NCI-H2227 treated with DMSO at 0.1 percent for 48 hours (cell line): ENCODE data around the gene IPO13.

Source experiments
- DNase-seq: peaks from one replicate; lab custom pipeline; 2025; lab: John Stamatoyannopoulos, UW

The IPO13 gene

DNA sequence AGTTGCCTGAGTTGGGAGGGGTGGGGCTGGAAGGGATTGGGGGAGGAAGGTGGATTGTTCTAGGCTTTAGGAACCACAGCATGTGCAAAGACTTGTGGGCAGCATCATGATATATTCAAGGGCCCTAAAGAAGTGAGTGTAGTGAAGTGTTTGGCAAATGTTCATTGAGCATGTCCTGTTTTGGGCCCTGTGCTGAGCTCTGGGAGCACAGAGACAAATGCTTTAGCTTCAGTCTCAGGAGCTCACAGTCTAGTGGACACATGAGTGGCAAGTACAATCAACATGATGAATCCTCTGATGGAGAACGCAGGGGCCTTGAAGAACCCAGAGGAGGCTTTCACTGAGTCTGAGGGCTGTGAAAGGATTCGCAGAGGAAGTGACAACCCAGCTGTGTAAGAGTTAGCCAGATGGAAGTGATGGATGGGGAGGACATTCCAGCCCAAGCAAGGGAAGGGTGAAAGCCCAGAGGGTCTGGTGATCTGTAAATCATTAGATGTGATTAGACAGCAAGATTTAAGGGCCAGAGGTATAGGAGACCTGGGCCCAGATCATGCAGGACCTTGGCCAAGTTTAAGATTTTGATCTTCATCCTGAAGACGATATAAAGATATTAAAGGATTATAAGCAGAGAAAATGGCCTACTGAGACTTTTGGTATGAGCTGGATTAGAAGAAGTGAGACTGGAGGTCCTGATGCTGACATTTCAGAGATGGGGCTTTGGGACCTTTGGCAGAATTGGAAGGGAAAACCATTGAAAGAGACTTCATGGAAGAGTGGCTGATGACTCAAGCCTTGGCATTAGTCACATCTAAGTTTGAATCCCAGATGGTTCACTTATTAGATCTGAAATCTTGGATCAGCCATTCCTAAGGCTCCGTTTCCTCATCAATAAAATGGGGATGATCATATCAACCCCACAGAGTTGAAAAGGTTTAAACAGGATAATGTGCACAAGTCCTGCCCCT lies 4.6 kb downstream of the IPO13 start:
- no peak for DNase-seq

DNA sequence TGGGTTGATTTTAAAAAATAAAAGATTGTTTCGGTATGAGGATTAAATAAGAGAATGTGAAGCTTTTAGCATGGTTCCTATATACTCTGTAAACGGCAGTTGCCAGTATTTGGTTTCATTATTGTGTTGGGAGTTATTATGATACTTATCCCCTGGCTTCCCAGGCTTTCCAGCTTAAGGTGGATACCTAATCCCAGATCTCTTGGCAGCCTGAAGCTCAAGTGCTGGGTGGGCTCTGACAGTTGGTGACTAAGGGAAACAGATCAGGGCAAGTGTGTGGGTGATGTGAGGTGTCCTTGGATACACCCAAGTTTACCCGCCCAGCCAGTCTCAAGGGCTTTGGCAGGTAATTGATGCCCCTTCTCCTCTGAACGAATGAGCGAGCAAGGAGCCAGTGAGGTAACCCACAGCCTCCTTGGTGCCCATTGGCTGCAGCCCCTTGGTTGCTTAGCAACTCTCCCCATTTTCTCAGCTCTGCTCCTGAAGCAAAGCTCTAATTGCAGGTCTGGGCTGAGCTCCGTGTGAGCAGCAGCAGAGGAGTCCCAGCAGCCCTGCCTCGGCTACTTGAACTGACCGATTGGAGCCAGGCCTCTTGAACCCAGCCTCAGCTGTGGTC lies 6.1 kb downstream of the IPO13 start:
- DNase-seq = peak; percentile 100

DNA sequence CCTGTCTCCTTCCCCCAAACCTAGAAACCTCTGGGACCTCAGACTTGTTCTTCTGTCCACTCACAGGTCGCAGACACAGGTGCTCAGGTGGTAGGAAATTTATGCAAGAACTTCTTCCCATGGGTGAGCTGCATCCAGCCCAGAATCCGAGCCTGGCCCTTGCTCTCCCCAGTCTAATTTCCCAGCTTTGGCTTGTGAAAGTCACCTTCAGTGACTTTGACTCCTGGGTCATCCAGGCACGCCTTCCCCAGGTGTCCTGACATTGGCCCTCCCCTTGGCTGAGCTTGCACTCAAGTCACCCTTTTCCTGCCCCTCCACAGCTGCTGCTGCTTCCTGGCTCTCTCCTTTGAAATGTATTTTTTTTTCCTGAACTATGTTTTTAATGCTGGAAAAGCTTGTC lies 6.6 kb downstream of the IPO13 start:
- DNase-seq = peak; percentile 36

DNA sequence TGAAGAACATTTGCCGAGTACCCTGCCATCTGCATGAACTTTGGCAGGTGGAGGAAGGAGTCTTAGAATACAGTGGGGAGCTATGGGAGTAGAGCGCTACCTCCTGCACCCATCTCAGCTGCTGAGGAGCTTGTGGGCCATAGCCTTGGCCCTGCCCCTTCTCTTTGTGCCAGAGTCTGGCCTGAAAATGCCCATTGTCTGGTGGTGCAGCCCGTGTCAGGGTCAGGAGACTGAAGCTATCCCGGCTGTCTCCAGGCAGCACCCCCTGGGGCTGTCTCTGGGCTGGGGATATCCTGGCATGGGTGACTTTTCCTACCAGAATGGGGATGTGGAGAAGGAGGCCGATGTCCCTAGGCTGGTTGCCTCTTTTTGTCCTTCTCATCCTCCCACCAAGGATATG lies 7.3 kb downstream of the IPO13 start:
- DNase-seq = no peak

DNA sequence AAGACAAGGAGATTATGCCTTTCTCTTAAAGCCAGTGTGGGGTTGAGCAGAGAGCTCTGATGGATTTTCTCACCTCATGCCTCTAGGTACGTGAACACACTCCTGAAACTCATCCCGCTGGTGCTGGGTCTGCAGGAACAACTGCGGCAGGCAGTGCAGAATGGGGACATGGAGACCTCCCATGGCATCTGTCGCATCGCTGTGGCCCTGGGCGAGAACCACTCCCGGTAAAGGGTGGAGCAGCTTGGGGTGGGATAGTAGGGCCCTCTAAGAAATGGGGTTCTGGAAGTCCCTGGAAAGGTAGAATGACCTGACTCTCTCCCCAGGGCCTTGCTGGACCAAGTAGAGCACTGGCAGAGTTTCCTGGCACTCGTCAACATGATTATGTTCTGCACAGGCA lies 9.5 kb downstream of the IPO13 start:
- no peak for DNase-seq

DNA sequence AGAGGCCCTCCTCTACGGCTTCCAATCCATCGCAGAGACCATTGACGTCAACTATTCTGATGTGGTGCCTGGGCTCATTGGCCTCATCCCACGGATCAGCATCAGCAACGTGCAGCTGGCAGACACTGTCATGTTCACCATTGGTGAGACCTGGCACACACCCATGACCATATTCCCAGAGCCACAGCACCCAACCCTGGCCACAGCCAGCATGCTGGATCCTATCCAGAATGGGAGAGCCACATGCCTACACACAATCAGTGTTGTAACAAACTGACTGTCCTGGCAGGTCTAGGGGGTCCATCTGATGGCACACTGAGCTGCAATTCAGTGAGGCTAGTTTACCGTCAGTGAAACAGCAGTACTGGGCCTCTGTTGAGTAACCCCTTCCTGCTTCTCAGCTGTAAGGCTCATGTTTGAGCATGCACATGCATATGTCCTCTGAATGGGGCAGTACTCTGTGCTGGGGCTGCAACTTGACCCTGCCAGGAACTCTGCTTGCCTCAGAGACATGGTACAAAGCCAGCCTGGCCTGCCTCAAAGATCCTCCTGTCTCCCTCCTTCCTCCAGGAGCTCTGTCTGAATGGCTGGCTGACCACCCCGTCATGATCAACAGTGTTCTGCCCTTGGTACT lies 10.8 kb downstream of the IPO13 start:
- no peak for DNase-seq

DNA sequence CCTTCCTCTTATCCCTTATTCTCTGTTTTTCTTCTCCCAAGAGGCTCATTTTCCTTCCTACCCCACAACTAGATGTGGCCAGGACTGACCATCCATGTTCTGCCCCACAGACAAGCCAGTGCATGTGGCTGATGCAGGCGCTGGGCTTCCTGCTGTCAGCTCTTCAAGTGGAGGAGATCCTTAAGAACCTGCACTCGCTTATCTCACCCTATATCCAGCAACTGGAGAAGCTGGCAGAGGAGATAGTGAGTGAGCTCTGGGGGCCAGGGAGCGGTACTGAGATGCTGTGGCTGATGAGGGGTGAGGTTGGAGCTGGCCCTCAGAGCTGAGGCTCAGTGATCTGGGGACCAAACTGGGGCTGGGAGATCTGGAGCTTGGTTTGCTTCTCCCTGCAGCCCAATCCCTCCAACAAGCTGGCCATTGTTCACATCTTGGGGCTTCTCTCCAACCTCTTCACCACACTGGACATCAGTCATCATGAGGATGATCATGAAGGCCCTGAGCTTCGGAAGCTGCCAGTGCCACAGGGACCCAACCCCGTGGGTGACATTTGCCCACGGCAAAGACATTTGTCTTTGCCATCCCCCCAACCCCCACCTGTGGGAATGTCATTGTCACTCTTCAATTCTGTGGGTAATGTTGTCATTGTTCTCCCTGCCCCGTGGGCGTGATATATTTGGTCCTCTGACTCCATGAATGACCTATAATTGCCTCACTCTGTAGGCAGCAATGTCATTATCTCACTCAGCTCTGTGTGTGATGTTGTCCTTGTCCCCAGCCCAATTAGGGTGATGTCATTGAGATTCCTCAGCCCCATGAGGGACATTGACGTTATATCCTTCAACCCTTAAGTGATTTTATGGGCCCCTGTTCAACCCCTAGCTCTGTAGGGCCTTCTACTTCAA lies 11.9 kb downstream of the IPO13 start:
- DNase-seq = no peak

DNA sequence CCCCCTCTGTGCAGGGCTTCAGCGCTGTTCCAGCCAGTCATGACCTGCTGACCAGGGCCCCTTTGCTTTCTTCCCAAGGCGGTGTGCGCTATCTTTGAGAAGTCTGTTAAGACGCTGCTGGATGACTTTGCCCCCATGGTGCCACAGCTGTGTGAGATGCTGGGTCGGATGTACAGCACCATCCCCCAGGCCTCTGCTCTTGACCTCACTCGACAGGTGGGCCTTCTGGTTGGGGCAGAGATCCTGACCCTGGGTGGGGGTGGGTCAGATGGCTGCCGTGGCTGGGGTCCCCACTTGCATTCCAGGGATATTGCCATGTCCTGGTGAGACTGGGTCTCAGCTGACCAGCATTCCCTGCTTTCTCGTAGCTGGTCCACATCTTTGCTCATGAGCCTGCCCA lies 14.0 kb downstream of the IPO13 start:
- no peak for DNase-seq

DNA sequence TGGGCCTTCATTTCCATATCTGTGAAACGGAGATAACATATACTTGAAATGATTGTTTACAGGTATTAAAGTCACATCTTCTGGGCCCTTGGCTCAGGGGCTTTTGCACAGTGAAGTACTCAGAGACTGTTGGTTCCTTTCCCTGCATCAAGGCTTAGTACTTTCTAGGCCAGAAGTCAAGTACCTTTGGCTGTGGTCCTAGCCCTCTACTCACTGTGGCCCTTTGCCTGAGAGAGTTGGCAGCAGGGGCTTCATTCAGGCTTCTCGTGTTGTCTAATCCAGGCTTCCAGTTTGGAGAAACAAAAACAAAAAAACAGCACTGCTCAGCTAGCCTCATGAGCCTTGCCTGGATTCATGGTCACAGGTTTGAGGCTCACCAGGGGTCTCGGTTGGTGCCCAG lies 14.9 kb downstream of the IPO13 start:
- DNase-seq = no peak

DNA sequence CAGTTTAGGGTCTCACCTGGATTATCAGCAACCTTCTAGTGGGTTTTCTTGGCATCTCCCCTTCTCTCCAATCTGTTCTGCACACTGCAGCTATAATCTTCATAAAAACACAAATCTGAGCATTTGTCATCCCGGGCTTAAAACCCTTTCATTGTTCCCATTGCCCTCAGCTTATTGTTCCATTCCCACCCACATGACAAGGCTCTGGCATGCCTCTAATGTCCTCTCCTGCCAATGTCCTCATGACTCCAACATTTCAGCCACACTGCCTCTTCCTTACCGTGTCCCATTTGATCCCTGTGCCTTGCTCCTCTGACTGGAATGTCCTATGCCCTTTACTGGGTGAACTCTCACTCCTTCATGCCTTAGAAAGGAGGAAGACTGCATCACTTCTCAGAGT lies 15.6 kb downstream of the IPO13 start:
- no peak for DNase-seq

DNA sequence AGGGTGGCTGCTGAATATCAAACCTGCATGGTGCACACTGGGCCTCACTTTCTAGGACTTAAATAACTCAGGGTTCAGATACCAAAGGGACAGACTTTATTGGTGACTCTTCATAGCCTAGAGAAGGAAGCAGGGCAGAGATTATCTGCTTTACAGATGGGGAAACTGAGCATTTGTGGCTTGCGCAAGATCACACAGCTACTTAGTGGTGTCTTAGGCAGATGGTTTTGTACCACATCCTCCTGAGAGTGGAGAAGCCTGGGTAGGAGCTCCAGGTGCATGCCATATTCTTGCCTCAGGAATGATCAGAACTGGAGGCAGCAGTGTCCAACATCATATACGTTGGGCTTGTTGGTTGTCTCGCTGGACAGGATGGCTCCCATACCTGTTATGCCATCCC lies 16.3 kb downstream of the IPO13 start:
- no peak for DNase-seq

DNA sequence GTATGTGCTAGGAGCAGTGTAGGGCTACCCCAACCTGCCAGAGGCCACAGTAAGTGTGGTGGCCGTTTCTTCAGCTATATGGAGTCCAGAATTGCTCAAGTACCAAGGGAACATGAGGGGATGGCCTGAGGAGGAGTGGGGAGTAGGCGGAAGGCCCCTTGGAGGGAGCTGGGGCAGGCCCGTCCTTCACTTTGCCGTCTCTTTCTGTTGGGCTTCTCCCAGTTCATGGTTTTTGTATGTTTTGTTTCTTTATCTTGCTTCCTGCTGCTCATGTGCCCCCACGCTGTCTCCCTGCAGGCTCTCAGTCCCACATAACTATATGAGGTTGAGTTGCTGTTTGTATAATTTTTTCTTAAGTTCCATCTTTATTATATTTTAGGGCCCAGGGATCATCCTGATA lies 17.1 kb downstream of the IPO13 start:
- DNase-seq = no peak

DNA sequence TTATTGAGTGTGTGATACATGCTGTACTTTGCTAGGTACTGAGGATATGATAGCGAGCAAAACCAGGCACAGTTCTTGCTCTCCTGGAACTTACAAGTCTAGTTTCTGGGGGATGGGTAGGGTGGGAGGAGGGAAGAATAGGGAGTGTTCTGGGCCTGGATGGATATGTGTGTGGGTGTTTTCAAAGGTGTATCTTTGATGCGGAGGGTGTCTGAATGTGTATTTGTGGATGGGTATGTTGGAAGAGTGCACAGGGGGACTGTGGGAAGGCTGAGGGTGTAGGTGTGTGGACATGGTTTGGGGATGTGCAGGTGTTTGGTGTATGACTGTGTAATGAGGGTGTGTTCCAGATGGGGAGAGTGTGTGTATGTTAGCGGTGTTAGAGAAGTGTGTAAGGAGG lies 18.6 kb downstream of the IPO13 start:
- no peak for DNase-seq

DNA sequence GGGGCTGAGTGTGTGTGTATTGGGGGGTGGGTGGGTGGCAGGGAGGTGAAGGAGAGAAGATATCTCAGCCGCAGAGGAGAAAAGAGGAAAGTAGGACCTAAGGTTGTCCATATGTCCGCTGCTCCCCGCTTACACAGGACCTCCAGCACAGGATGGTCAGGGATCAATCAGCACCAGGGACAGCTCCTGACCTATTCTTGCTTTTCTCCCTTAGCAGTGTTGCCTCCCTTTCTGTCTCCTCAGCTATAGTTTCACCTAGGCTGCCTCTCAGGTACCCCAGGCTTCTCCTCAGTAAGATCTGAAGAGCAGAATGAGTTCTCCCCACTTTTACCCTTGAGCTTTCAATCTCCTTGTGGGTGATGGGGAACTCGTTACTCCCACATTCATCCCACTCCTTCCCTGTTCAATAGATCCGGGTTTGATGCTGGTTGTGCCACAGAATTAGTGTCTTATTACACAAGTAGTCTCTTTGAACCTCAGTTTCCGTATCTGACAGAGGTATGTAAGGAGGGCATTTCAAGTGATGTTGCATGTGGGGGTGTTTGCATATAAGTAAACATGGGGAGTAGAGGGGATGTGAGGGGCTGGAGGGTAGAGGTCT lies 21.7 kb downstream of the IPO13 start:
- DNase-seq = no peak

DNA sequence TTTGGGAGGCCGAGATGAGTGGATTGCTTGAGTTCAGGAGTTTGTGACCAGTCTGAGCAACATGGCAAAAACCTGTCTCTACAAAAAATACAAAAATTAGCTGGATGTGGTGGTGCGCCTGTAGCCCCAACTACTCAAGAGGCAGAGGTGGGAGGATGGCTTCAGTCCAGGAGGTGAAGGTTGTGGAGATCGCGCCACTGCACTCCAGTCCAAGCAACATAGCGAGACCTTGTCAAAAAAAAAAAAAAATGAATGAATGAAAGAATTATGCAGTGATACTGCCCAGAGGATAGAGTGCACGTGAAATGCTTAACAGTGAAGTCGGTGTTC lies 22.6 kb downstream of the IPO13 start:
- no peak for DNase-seq

DNA sequence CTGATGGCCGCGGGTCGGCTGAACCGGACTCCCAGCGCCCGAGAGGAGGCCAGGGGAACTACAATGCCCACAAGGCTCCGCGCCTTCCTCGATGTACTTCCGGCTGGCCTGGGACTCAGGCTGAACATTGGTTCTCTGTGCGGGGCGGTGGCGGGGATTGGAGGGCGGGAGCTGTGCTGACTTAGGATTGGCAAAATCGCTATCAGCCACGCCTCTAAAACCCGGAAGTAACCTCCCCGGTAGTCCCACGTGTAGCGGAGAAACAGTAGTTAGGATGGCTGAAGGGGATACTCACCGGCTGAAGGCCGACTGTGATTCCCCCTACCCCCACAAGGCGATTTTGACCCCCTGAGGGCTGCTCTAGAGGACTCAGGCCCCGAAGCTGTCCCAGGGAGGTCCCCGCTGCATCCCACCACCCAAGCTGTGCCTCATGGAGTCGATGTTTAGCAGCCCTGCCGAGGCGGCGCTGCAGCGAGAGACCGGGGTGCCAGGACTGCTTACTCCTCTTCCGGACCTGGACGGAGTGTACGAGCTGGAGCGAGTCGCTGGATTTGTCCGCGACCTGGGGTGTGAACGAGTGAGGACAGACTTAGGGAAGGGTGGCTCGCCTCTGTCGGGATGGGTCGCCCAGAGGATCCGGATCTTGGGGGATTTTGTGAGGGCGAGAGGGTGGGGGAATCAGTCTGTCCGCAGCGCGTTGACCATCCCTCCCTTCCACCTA lies 23.2 kb downstream of the IPO13 start, which contains the start of gene DPH2:
DPH2 (plus strand) TSS at position 265 of the 721 bp plus-strand sequence; CDS start at position 431, 166 bp downstream.
- peak; percentile 97 for DNase-seq

DNA sequence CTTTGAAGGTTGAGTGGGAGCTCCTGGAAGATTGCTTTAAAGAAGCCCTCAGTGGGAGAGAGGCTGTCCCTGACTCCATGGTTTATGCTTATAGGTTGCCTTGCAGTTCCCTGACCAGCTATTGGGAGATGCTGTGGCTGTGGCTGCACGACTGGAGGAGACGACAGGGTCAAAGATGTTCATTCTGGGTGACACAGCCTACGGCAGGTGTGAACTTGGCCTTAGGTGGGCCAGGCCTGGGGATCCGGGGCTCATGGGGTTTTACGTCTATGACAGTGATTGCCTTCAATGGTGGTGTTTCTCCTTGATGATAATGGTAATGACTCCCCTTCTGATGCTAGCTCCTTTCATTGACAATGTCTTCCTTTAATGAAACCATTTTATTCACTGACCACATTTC lies 23.8 kb downstream of the IPO13 start:
- no peak for DNase-seq

DNA sequence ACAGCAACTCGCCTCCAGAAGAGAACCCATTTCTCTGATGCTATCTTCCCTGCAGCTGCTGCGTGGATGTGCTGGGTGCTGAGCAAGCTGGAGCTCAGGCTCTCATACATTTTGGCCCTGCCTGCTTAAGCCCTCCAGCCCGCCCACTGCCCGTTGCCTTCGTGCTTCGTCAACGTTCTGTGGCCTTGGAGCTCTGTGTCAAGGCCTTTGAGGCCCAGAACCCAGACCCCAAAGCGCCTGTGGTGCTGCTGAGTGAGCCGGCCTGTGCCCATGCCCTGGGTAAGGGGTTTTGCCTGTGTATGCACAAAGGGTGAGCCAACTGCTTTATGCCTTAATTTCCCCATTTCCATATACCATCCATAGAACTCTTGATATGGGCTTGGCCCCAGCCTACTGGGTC lies 24.2 kb downstream of the IPO13 start:
- DNase-seq = no peak

DNA sequence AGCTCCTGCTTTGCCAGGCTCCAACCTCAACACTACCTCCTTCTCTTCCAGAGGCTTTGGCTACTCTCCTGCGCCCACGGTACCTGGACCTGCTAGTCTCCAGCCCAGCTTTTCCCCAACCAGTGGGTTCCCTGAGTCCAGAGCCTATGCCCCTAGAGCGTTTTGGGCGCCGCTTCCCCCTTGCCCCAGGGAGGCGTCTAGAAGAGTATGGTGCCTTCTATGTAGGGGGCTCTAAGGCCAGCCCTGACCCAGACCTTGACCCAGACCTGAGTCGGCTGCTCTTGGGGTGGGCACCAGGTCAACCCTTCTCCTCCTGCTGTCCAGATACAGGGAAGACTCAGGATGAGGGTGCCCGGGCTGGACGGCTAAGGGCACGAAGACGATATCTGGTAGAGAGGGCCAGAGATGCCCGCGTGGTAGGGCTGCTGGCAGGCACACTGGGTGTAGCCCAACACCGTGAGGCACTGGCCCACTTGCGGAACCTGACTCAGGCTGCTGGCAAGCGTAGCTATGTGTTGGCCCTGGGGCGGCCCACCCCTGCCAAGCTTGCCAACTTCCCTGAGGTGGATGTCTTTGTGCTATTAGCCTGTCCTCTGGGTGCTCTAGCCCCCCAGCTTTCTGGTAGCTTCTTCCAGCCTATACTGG lies 24.7 kb downstream of the IPO13 start:
- no peak for DNase-seq

DNA sequence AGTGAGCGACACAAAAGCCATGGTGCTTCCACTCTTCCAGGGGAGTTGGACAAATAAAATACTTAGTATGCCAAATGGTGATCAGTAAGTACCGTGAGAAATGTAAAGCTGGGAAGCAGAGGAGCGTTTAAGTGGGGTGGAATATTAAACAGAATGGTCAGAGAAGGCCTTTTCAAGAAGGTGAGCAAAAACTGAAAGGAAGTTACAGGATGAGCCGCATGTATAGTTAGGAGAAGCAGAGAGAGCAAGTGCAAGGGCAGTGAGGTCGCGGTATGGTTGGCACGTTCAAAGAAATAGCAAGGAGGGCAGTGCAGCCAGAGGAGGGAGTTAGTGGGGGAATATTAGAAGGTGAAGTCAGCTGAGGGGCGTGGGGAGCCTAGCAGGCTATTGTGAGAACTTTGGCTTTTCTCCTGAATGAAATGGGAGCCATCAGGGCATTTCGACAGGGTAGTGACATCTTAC lies 27.3 kb downstream of the IPO13 start:
- peak; percentile 61 for DNase-seq
